SK-N-SH treated with all-trans-retinoic acid at 6 μM for 48 hours (cell line): ENCODE measurements around the gene TATDN3.

Source experiments
- ARNTL ChIP-seq: fragments of 450-650 bp; formaldehyde crosslinking; IDR thresholded peaks from 2 replicates; pipeline ENCODE4 v1.5.0; 2020; ENCODE audit warnings: low read depth, mild to moderate bottlenecking, moderate library complexity, borderline replicate concordance
- CSDC2 ChIP-seq: fragments of 250-450 bp; sonication (Bioruptor Pico); IDR thresholded peaks from 2 replicates; pipeline ENCODE4 v1.5.0; 2020; ENCODE audit warnings: mild to moderate bottlenecking, moderate library complexity
- ISL1 ChIP-seq: fragments of 250-450 bp; sonication (Bioruptor Pico); IDR thresholded peaks from 2 replicates; pipeline ENCODE4 v2.1.2; 2022; ENCODE audit warnings: mild to moderate bottlenecking, moderate library complexity
- OSR1 ChIP-seq: fragments of 250-450 bp; sonication (Bioruptor Pico); IDR thresholded peaks from 2 replicates; pipeline ENCODE4 v1.8.0; 2022; ENCODE audit warnings: moderate library complexity, mild to moderate bottlenecking, inconsistent platforms
- RARB ChIP-seq: fragments of 250-450 bp; sonication (Bioruptor Pico); IDR thresholded peaks from 2 replicates; pipeline ENCODE4 v1.8.0; 2021; ENCODE audit warnings: mild to moderate bottlenecking, moderate library complexity
- TOX ChIP-seq: fragments of 250-450 bp; sonication (Bioruptor Pico); IDR thresholded peaks from 2 replicates; pipeline ENCODE4 v1.8.0; 2021; ENCODE audit warnings: mild to moderate bottlenecking, moderate library complexity, borderline replicate concordance
- ZFP3 ChIP-seq: fragments of 250-450 bp; sonication (Bioruptor Pico); IDR thresholded peaks from 2 replicates; pipeline ENCODE4 v1.5.0; 2020; ENCODE audit warnings: mild to moderate bottlenecking, moderate library complexity
- ZFP30 ChIP-seq: fragments of 450-650 bp; formaldehyde crosslinking; IDR thresholded peaks from 2 replicates; pipeline ENCODE4 v1.5.0; 2022; ENCODE audit warnings: mild to moderate bottlenecking, moderate library complexity
- ZNF8 ChIP-seq: fragments of 450-650 bp; formaldehyde crosslinking; IDR thresholded peaks from 2 replicates; pipeline ENCODE4 v1.5.0; 2020; ENCODE audit warnings: mild to moderate bottlenecking, moderate library complexity
- TF ChIP-seq, protein P1 (sequence below): fragments of 250-450 bp; sonication (Bioruptor Pico); IDR thresholded peaks from 2 replicates; pipeline ENCODE4 v1.5.0; 2020; ENCODE audit warnings: mild to moderate bottlenecking, moderate library complexity
- TF ChIP-seq, protein P2 (sequence below): fragments of 250-450 bp; sonication (Bioruptor Pico); IDR thresholded peaks from 2 replicates; pipeline ENCODE4 v1.8.0; 2020; ENCODE audit warnings: mild to moderate bottlenecking, moderate library complexity, borderline replicate concordance
- TF ChIP-seq, protein P3 (sequence below): fragments of 250-450 bp; sonication (Bioruptor Pico); IDR thresholded peaks from 2 replicates; pipeline ENCODE4 v1.5.1; 2020; ENCODE audit warnings: low read depth, mild to moderate bottlenecking, moderate library complexity
- TF ChIP-seq, protein P4 (sequence below): fragments of 250-450 bp; sonication (Bioruptor Pico); IDR thresholded peaks from 2 replicates; pipeline ENCODE4 v1.5.1; 2021; ENCODE audit warnings: mild to moderate bottlenecking, moderate library complexity
- TF ChIP-seq, protein P5 (sequence below): fragments of 250-450 bp; sonication (Bioruptor Pico); IDR thresholded peaks from 2 replicates; pipeline ENCODE4 v1.8.0; 2021; ENCODE audit warnings: low read depth, mild to moderate bottlenecking, moderate library complexity, borderline replicate concordance

DNA sequence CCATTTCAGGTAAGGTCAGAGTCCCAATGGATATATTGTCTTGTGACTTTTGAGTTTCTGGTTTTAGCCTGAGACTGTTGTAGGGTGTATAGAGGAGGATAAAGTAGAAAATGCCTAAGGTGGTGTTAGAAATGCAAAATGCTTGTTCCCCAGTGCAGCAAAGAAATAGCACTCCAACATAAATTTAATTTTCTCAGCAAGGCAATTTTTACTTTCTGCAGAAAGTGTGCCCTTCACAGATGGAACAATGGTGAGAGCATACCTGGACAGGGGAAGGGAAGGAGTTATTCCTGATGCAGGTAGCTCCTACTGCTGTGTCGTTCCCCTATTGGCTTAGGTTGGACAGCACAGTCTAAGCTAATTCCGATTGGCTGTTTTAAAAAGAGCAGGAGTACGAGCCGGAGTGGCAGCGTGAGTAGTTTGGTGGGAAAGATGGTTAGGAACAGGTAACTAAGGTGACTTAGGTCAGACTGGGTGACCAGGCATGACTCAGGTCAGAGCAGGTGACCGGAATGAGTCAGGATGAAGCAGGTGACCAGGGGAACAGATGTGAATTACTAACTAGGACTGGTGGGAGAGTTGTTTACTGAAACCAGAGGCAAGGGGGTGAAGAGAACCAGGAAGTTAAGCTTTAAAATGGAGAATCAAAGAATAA, 34.2 kb downstream of the TATDN3 start:
- TF ChIP-seq, protein P1, sequence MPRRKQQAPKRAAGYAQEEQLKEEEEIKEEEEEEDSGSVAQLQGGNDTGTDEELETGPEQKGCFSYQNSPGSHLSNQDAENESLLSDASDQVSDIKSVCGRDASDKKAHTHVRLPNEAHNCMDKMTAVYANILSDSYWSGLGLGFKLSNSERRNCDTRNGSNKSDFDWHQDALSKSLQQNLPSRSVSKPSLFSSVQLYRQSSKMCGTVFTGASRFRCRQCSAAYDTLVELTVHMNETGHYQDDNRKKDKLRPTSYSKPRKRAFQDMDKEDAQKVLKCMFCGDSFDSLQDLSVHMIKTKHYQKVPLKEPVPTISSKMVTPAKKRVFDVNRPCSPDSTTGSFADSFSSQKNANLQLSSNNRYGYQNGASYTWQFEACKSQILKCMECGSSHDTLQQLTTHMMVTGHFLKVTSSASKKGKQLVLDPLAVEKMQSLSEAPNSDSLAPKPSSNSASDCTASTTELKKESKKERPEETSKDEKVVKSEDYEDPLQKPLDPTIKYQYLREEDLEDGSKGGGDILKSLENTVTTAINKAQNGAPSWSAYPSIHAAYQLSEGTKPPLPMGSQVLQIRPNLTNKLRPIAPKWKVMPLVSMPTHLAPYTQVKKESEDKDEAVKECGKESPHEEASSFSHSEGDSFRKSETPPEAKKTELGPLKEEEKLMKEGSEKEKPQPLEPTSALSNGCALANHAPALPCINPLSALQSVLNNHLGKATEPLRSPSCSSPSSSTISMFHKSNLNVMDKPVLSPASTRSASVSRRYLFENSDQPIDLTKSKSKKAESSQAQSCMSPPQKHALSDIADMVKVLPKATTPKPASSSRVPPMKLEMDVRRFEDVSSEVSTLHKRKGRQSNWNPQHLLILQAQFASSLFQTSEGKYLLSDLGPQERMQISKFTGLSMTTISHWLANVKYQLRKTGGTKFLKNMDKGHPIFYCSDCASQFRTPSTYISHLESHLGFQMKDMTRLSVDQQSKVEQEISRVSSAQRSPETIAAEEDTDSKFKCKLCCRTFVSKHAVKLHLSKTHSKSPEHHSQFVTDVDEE (CRISPR knock-in tag): no peak
- TF ChIP-seq ZFP3 (no peak), ARNTL (CRISPR knock-in tag) (no peak), RARB (CRISPR knock-in tag) (no peak), ZFP30 (CRISPR knock-in tag) (no peak), ZNF8 (CRISPR knock-in tag) (no peak), OSR1 (CRISPR knock-in tag) (no peak), CSDC2 (no peak), ISL1 (CRISPR knock-in tag) (no peak), TOX (CRISPR knock-in tag) (no peak)
- TF ChIP-seq, protein P2, sequence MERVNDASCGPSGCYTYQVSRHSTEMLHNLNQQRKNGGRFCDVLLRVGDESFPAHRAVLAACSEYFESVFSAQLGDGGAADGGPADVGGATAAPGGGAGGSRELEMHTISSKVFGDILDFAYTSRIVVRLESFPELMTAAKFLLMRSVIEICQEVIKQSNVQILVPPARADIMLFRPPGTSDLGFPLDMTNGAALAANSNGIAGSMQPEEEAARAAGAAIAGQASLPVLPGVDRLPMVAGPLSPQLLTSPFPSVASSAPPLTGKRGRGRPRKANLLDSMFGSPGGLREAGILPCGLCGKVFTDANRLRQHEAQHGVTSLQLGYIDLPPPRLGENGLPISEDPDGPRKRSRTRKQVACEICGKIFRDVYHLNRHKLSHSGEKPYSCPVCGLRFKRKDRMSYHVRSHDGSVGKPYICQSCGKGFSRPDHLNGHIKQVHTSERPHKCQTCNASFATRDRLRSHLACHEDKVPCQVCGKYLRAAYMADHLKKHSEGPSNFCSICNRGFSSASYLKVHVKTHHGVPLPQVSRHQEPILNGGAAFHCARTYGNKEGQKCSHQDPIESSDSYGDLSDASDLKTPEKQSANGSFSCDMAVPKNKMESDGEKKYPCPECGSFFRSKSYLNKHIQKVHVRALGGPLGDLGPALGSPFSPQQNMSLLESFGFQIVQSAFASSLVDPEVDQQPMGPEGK: no peak
- TF ChIP-seq, protein P3, sequence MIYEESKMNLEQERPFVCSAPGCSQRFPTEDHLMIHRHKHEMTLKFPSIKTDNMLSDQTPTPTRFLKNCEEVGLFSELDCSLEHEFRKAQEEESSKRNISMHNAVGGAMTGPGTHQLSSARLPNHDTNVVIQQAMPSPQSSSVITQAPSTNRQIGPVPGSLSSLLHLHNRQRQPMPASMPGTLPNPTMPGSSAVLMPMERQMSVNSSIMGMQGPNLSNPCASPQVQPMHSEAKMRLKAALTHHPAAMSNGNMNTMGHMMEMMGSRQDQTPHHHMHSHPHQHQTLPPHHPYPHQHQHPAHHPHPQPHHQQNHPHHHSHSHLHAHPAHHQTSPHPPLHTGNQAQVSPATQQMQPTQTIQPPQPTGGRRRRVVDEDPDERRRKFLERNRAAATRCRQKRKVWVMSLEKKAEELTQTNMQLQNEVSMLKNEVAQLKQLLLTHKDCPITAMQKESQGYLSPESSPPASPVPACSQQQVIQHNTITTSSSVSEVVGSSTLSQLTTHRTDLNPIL (CRISPR knock-in tag): no peak
- TF ChIP-seq, protein P4, sequence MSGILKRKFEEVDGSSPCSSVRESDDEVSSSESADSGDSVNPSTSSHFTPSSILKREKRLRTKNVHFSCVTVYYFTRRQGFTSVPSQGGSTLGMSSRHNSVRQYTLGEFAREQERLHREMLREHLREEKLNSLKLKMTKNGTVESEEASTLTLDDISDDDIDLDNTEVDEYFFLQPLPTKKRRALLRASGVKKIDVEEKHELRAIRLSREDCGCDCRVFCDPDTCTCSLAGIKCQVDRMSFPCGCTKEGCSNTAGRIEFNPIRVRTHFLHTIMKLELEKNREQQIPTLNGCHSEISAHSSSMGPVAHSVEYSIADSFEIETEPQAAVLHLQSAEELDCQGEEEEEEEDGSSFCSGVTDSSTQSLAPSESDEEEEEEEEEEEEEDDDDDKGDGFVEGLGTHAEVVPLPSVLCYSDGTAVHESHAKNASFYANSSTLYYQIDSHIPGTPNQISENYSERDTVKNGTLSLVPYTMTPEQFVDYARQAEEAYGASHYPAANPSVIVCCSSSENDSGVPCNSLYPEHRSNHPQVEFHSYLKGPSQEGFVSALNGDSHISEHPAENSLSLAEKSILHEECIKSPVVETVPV: no peak
- TF ChIP-seq, protein P5, sequence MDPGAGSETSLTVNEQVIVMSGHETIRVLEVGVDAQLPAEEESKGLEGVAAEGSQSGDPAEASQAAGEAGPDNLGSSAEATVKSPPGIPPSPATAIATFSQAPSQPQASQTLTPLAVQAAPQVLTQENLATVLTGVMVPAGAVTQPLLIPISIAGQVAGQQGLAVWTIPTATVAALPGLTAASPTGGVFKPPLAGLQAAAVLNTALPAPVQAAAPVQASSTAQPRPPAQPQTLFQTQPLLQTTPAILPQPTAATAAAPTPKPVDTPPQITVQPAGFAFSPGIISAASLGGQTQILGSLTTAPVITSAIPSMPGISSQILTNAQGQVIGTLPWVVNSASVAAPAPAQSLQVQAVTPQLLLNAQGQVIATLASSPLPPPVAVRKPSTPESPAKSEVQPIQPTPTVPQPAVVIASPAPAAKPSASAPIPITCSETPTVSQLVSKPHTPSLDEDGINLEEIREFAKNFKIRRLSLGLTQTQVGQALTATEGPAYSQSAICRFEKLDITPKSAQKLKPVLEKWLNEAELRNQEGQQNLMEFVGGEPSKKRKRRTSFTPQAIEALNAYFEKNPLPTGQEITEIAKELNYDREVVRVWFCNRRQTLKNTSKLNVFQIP (CRISPR knock-in tag): no peak
